Measurements from ENCODE around the gene TTI1.

GRCh38 chr20:38063911-38064530 lies 30.8 kb upstream of the TTI1 start:
- TF ChIP-seq CTCF (IDR thresholded peaks at IDR 0.05) = no peak
- no peak for TF ChIP-seq EZH2 (IDR thresholded peaks at IDR 0.05; ENCODE audit: borderline replicate concordance, insufficient read depth, low read depth, low read length, poor library complexity, severe bottlenecking)

All from B cell (primary cell).